Astrocyte of the hippocampus (primary cell): ENCODE data around the gene PSD2.

Experiments
- DNase-seq: peaks from one replicate; pipeline ENCODE4 v3.0.0; 2011; ENCODE audit warnings: low read depth, low spot score

PSD2 gene

DNA sequence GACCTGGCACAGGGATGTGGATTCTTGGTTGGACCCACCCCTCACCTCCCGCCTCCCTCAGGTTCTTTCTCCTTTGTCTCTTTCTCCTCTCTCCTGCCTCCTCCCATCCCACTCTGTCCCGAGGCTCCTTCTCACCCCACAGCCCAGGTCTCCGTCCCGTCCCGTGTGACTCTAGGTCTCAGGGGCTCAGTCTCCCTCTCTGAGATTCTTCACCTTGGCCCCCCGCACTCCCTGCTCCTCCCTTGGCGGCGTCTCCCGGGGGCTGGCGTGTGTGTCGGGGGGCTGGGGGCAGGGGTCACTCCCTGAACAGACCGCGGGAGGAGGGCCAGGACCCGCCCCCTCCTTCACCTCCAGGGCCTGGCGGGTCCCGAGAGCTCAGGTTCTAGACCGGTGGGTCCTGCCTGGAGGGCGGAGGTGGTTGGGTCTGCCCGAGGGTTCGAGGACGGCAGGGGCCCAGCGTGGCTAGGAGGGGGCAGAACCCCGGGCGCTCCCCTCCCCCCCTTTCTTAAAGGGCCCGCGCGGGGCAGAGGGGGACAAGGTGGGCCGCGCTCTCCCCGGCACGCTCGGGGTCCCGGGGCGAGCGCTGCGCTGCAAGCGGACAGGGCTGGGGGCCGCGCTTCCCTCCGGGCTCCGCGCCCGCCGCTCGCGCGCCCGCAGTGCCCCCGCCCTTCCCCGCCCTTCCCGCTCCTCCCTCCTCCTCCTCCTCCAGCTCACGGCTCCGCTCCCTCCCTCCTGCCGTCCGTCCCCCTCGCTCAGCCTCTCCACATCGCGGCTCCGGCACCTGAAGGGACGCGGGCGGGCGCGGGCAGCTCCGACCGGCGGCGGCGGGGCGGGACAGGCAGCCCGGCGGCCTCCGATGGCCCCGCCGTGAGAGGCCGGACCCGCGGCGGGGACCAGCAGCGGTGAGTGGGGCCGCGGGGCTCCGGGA lies at the start of gene PSD2:
Gene PSD2, plus strand, starts transcription at position 735 of the 928 bp plus-strand sequence. CDS start 13,633 bp downstream, outside the sequence.
- peak; percentile 53 for DNase-seq

DNA sequence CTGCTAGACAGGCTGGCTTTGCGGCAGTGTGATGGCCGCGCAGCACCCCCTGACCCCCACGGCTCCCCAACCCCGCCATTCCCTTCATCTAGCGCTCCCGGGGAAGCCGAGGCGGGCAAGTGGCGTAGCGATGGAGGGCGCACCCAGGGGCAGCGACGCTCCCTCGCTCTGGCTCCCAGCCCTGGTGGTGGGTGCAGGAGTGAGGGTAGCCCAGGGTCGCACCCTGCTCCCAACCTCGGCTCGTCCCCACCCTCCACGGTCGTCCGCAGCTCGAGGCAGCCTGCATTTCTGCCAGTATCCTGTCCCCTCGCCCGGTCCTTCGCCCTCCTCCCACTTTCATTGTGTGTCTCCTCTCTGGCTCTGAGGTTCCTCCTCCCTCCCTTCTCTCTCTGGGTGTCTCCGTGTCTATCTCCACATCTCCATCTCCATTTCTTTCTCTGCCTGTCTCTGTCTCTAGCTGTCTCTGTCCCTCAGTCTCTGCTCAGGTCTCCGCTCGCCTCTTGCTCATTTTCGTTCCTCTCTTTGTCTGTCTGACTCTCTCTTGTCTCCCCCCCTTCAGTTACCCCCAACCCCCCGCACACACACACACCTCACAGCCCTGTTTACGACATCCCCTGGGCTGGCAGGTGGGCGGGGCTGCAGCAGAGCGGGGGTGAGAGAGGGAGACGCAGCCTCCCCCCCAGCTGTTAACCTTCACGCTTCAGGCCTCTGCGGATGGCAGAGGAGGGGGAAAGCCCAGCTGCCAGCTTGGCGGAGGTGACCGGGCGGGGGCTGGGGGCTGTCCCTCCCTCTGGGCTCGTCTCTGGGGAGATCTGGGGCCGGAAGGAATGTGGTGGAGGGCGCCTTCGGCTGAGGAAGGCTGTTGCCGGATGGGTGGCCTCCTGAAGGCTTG lies 48.7 kb upstream of the PSD2 start:
- DNase-seq, result peak; percentile 68

DNA sequence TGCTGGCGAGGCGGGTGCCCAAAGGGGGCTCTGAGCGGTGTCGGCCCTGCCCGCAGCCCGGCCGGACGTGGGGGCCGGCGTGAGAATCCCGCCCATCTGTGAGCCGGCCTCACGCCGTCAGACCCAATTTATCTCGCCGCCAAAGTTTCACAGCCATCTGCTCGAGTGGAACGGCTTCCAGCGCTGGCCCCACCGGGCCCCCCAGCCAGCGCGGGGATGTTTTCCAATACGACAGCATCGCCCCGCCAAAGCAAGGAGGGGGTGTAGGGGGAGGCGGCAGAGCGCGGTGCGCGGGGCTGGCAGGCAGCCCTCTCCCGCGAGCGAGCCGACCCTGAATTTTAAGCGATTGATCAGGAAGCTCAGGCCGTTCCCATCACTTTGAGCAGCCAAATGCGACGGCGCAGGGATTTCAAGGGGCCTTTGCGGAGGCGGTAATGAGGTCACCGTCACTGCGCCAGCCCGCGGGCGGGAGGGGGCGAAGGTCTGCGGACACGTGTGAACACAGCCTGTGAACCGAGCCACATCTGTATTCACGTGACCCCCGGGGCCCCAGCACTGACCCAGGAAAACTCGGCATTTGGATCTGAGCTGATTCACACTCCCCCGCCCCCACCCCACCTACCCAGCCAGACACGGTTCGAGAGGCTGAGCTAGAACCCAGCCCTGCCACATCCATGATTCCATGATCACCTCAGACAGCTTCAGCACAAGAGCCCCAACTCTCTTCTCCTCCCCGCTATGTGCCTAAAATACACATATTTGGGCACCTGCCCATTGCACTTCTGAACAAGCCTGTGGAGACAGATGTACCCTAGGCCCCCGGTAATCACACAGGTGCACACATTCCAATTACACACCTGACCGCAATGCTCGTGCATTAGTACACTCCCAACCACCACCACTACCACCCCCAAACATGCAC lies 47.8 kb upstream of the PSD2 start:
- DNase-seq, result peak; percentile 65

DNA sequence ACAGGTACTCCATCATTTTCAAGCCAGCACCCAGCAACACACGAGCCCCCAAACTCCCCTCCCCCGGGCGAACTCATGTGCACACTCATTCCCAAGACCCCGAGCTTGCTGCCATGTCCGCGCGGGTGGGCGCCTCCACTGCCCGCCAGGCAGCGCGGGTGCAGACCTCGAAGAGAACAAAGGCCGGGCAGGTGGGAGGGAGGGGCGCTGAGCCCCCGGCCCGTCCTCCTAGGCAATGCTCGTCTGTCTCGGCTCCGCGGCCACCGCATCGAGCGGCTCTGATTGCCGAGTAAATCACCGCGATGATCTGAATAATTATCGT lies 47.1 kb upstream of the PSD2 start:
- DNase-seq, result no peak

DNA sequence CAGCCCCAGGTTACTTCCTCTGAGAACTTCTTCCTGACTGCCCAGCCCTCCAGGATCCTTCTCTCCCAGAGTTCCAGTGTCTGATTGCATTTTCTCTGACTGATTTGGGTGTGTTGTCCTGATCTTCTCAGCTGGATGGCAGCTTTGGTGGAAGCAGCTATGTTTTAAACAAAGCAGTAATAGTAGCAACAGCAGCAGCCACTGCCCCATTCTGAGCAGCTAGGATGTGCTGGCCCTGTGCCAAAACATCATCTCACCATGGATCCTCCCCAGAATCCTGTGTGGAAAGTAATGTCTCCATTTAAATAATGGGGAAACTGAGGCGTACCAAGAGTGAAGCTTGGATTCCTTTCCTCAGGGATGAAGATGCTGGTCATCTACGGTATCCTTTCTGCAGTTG lies 46.4 kb upstream of the PSD2 start:
- DNase-seq, result no peak

DNA sequence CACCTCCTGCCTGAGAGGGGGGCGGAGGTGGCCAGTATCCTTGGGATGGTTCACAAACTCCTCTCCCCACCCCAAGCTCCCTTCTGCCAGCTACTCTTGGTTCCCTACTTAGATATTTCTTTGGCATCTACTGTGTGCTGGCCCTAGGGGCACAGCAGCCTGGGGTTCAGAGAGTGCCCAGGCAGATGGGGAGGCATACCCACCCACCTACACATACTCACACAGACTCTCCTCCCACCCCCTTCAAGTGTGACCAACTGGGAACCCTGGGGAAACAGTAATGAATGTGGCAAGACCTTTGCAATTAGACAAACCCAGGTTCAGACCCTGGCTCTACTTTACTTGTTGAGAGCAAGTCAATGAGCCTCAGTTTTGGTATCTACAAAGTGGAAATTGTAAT lies 44.4 kb upstream of the PSD2 start:
- no peak for DNase-seq

DNA sequence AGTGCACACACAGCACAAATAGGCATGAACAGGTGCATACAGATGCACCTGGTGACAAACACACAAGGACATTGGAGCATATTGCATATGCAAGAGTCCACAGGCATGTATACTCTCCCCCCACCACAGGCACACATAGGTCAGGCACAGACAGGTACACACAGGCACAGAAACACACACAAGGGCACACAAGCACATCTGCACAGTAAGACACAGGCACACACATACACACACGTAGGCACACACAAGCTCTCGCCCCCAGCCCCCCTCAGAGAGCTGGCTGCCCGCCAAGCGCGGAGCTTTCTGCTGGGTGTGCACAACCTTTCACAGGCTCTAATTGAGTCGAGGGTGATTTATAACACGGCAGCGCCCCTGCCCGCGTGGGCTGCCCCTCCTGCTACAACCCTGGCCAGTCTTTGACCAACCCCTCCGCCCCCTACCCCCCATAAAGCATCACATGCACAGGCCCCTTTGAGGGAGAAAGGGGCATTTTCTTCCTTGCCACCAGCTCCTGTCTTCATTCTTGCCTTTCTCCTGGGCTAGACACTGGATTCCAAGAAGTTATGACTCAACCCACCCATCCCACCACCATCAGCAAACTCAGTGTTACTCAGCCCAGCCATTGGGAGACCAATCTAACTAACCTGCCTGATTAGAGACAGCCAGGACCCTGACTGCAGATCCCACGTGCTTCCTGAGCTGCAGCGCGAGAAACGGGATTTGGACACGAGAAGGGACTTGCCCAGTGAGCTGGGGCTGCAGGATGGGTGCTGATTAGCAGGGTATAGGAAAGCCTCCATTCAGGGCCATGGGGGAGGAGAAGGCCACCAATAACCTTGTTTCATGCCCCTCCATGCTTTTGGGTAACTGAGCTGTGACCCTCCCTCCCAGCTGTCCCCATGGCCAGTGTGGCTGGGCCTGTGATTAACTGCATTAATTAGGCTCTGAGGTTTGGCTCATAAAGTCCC lies 42.8 kb upstream of the PSD2 start:
- DNase-seq, result peak; percentile 81

DNA sequence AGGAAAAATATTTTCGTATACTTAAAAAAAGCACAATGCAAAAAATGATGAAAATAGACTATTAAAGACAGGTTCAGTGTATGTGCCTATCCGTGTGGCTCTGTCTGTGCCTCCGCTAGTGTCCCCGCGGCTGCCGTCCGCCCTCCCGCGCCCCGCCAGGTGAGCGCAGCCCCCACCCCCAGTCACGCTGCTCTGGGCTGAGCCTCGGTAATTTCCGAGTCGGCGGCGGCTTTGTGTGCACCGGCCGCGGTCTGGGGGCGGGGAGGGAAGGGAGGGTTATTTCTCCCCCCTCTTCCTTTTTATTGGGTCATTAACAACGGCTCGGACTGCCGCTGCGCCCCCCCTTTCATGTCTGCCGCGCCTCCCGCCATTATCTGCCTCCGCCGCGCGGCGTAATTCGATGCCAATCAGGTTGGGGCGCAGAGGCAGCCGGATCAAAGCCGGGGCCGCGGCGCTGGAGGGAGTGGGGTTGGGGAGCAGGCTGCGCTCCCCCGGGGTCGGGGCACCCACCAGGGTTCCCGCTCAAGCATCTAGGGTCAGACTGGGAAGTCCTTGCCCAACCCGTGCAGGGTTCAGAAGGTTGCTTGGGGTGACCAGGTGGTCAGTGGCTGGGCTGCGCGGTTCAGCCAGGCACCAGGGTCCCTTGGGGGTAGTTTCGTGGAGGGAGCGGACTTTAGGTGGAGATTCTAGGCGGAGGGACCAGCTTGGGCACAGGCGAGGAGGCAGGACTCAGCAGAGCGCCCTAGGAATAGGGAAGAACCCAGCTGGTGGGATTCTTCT lies 39.5 kb upstream of the PSD2 start:
- DNase-seq, result no peak

DNA sequence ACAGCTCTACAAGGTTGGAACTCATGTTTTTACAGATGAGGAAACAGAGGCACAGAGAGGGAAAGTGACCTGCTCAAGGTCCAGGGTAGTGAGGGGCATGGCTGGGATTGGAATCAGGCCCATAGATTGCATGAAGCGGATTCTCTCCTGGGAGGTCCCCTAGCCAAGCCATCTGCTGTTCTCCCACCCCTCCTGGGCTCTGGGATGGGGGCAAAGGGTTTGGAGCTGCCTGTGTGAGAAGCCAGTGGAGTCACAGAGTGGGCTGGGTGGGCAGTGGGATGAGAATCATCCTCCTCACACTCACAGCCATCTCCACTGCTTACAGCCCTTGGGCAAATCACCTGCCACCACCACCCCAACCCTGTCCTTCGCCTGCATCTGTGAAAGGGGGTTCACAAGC lies 38.6 kb upstream of the PSD2 start:
- no peak for DNase-seq

DNA sequence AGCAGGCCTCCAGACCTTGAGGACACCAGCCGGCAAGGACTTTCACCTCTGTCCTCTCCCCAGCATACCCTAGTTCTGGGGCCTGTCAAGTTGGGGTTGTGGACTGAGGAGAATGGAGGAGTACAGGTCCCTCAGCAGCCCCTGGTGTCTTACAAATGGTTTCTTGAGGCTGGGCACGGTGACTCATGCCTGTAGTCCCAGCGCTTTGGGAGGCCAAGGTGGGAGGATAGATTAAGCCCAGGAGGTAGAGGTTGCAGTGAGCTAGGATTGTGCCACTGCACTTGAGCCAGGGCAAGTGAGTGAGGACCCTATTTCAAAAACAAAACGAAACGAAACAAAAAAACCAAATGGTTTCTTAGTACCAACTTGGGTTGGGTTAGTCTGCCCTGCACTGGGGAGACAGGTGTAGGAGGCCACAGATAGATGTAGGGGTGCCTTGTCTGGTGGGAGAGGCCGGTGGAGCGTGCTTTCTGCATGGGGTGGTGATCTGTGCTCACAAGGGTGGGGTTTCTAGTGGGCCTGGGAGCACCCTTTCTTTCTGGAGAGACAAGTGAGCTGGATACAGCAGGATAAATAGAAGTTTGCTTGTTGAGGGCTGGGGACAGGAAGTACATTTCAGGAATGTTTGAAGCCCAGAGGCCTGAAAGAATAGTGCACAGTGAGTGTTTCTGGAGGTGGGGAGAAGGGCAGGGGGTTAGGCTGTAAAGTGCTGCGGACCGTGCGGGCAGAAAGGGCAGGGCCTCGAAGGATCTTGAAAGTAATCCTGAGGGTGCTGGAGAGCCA lies 37.7 kb upstream of the PSD2 start:
- no peak for DNase-seq

DNA sequence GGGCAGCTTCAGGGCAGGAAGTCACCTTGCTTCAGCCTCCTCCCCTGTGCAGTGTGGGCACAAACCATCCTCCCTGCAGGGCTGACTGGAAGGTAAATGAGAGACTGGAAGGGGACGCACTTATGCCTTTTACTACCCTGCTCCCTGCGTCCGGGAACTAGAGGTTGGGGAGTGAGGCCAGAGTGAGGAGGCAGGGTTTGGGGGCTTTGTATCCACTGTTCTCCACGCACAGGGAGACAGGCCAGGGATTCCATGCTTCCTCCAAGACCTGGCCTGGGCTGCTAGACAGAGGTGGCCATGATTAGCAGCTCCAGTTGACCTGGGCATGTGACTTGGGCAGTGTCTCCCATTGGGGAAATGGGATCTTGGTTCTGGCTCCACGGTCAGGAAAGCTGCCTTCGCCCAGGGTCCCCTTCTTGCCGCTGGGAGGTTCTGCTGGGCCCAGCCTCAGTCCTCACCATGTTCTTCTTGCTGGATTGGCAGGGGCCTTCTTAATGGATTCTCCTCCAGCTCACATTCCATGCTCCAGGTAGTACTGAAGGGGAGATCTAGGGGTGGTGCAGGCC lies 37.0 kb upstream of the PSD2 start:
- no peak for DNase-seq

DNA sequence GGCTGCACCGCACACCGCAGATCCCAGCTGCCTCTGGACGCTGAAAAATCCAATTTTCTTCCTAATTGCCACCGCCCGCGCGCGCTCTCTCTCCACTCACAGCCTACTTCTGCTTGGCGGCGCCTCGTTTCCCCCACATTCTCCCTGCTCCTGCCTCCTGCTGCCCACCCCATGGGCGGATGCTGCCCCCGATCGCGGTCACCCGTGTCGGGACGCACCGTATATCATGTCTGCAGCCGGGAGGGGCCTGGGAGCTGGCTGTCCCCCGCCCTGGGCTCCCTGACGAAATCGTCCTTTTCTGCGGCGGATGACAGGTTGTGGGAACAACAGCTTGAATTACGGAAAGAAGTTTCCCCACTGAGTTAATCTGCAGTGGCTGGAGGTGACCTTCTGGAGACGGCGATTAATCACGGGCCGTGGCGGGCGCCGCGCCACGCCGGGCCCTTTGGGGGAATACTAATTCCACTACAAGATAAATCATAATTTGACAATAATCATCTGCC lies 36.3 kb upstream of the PSD2 start:
- no peak for DNase-seq

DNA sequence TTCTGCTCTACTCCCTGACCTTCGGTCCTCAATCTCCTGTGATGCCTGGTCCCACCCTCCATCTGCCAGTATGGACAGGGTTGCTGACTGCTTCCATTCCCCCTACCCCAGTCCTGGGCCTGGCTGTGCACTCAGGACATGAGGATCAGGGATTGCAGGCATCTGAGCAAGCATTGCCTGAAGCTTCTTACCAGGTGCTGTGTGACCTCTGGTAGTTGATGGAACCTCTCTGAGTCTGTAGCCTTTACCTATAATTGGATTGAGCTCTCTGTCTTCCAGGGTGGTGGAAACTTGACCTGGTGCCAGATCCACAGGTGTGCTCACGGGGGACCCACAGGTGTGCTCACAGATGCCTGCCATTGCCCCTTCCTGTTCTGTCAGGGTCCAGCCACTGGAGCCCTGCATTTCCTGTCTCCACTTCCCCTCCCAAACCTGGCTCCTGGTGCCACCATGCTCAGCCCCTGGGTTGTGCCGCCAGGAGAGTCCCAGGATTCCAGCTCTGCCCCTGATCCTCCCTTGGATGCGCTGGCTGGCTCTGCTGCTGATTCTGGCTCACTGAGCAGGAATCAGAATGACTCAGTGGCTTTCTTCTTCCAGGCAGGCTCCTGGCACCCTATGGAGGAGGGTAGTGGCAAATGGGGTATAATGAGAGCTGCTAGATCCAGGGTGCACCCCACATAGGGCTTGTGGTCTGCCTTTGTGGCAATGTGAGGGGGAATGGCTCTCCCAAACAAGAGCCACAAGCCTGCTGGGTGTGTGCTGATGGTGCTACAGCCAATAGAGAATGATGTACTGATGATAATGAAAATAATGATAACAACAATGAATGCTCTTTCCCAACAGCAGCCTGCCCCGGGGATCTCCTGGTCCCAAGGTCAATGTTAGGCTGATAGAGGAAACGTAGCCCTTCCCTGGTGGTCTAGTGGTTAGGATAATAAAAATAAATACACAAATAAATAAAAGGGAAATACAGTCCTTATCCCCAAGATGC lies 35.2 kb upstream of the PSD2 start:
- peak; percentile 80 for DNase-seq

DNA sequence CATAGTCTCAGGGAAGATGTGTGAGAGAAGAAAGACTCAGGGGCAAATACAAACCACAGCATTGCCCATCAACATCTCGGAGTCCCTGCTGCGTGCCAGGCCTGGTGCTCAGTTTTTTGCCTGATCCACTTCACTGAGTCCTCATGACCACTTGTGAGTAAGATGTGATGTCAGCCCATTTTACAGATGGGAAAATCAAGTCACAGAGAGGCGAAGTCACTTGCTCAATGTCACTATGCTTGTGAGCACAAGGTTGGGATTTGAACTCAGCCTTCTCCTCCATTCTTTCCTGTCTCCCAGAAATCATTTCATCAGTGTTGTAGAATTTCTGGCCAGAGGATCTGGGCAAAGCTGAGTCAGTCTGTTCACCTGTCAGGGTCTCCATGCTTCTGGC lies 34.6 kb upstream of the PSD2 start:
- DNase-seq, result no peak

DNA sequence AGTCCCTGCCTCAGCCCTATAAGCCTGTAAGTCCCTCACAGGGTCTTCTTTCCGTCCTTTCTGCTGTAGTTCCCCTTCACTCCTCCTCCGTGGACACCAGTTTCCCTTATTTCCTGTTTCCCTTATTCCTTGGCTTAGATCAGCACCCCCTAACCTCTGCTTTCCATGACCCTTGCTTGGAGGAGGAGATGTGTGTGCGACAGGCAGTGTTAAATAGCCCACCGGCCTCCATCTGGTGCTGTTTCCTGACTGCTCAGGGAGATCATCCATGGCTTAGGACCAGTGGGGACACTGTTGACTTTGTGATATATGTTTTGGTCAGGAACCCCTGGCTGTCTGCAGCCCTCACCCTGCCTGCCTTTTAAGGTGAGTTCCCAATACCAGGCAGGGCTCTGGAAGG lies 34.1 kb upstream of the PSD2 start:
- DNase-seq, result no peak

DNA sequence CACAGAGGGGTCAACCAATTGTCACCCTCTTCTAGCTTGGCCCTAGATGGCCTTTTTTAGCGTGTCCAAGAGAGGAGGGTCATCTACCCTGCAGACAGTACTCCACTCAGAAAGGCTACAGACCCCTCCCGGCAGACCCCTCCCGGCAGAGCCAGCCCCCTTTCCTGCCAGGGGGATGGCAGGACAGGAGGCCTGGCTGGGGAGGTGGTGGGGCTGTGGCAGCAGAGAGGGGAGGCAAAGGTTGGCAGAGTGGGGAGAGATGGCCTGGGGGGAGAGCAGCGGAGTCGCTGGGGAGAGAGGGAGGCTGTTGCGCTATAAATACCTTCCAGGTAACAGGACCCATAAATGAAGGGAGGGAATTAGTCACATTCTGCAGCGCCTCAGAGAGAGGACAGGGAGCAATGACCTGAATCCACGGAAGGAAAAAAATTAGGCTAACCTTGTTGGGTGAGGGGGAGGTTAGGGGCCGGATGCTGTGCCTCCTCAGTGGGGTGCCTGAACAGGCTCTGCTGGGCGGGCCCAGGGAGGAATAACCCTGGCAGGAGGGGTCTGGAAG lies 32.9 kb upstream of the PSD2 start:
- DNase-seq, result no peak
